ENCODE results near the gene ADISSP.

ADISSP gene

GRCh38 chr20:3767427-3768341 lies at the start of gene ADISSP:
Gene ADISSP (minus strand): TSS chr20:3767753. CDS start chr20:3760100, 7,653 bp downstream.
- H3K9ac ChIP-seq (ENCODE audit: low read length), result peak within 1 kb of the TSS; percentile 83
- H3K27ac ChIP-seq (ENCODE audit: low read length), result peak within 1 kb of the TSS; percentile 13
- H3K4me1 ChIP-seq (ENCODE audit: control insufficient read depth, low read depth, low read length), result peaks cover 9% of the 10 kb centered on the region
- H3K4me3 ChIP-seq (ENCODE audit: low read length), result peak within 1 kb of the TSS; percentile 82
- no peaks in the 10 kb centered on the region for H3K36me3 ChIP-seq (ENCODE audit: control insufficient read depth, low read depth, low read length)
- no peaks in the 10 kb centered on the region for H3K9me3 ChIP-seq (ENCODE audit: control insufficient read depth, low read depth, low read length)
- H3K27me3 ChIP-seq (ENCODE audit: control insufficient read depth, insufficient read depth, low read length), result no peaks in the 10 kb centered on the region

- Histone ChIP-seq H3K36me3 (ENCODE audit: control insufficient read depth, low read depth, low read length) (no peaks in the 10 kb centered on the region), H3K4me3 (ENCODE audit: low read length) (no peak overlapping the region), H3K9me3 (ENCODE audit: control insufficient read depth, low read depth, low read length) (no peaks in the 10 kb centered on the region), H3K27me3 (ENCODE audit: control insufficient read depth, insufficient read depth, low read length) (no peaks in the 10 kb centered on the region), H3K9ac (ENCODE audit: low read length) (no peak overlapping the region), H3K4me1 (ENCODE audit: control insufficient read depth, low read depth, low read length) (peaks cover 9% of the 10 kb centered on the region), H3K27ac (ENCODE audit: low read length) (no peak overlapping the region)
Observed at GRCh38 chr20:3815703-3816315, 48.3 kb upstream of the ADISSP start.

GRCh38 chr20:3814928-3815495 lies 47.5 kb upstream of the ADISSP start:
- H3K27me3 ChIP-seq (ENCODE audit: control insufficient read depth, insufficient read depth, low read length), result no peaks in the 10 kb centered on the region
- peaks cover 9% of the 10 kb centered on the region for H3K4me1 ChIP-seq (ENCODE audit: control insufficient read depth, low read depth, low read length)
- H3K4me3 ChIP-seq (ENCODE audit: low read length), result no peak overlapping the region
- H3K9me3 ChIP-seq (ENCODE audit: control insufficient read depth, low read depth, low read length), result no peaks in the 10 kb centered on the region
- H3K36me3 ChIP-seq (ENCODE audit: control insufficient read depth, low read depth, low read length), result no peaks in the 10 kb centered on the region
- H3K9ac ChIP-seq (ENCODE audit: low read length), result no peak overlapping the region
- H3K27ac ChIP-seq (ENCODE audit: low read length), result no peak overlapping the region

GRCh38 chr20:3813848-3814581 lies 46.5 kb upstream of the ADISSP start:
- Histone ChIP-seq H3K4me1 (ENCODE audit: control insufficient read depth, low read depth, low read length) (peaks cover 6% of the 10 kb centered on the region), H3K9me3 (ENCODE audit: control insufficient read depth, low read depth, low read length) (no peaks in the 10 kb centered on the region), H3K36me3 (ENCODE audit: control insufficient read depth, low read depth, low read length) (no peaks in the 10 kb centered on the region), H3K9ac (ENCODE audit: low read length) (no peak overlapping the region), H3K27me3 (ENCODE audit: control insufficient read depth, insufficient read depth, low read length) (no peaks in the 10 kb centered on the region), H3K4me3 (ENCODE audit: low read length) (no peak overlapping the region), H3K27ac (ENCODE audit: low read length) (no peak overlapping the region)

GRCh38 chr20:3812975-3813847 lies 45.7 kb upstream of the ADISSP start:
- Histone ChIP-seq H3K27me3 (ENCODE audit: control insufficient read depth, insufficient read depth, low read length) (no peaks in the 10 kb centered on the region), H3K4me3 (ENCODE audit: low read length) (no peak overlapping the region), H3K27ac (ENCODE audit: low read length) (no peak overlapping the region), H3K9ac (ENCODE audit: low read length) (no peak overlapping the region), H3K4me1 (ENCODE audit: control insufficient read depth, low read depth, low read length) (peaks cover 6% of the 10 kb centered on the region), H3K36me3 (ENCODE audit: control insufficient read depth, low read depth, low read length) (no peaks in the 10 kb centered on the region), H3K9me3 (ENCODE audit: control insufficient read depth, low read depth, low read length) (no peaks in the 10 kb centered on the region)

GRCh38 chr20:3812259-3812681 lies 44.7 kb upstream of the ADISSP start:
- no peak overlapping the region for H3K9ac ChIP-seq (ENCODE audit: low read length)
- H3K4me3 ChIP-seq (ENCODE audit: low read length), result no peak overlapping the region
- H3K4me1 ChIP-seq (ENCODE audit: control insufficient read depth, low read depth, low read length), result peaks cover 15% of the 10 kb centered on the region
- no peak overlapping the region for H3K27ac ChIP-seq (ENCODE audit: low read length)
- H3K36me3 ChIP-seq (ENCODE audit: control insufficient read depth, low read depth, low read length), result no peaks in the 10 kb centered on the region
- no peaks in the 10 kb centered on the region for H3K9me3 ChIP-seq (ENCODE audit: control insufficient read depth, low read depth, low read length)
- H3K27me3 ChIP-seq (ENCODE audit: control insufficient read depth, insufficient read depth, low read length), result no peaks in the 10 kb centered on the region

GRCh38 chr20:3811467-3812258 lies 44.1 kb upstream of the ADISSP start:
- no peak overlapping the region for H3K4me3 ChIP-seq (ENCODE audit: low read length)
- no peak overlapping the region for H3K9ac ChIP-seq (ENCODE audit: low read length)
- H3K27me3 ChIP-seq (ENCODE audit: control insufficient read depth, insufficient read depth, low read length), result no peaks in the 10 kb centered on the region
- H3K4me1 ChIP-seq (ENCODE audit: control insufficient read depth, low read depth, low read length), result peaks cover 20% of the 10 kb centered on the region
- H3K9me3 ChIP-seq (ENCODE audit: control insufficient read depth, low read depth, low read length), result no peaks in the 10 kb centered on the region
- H3K36me3 ChIP-seq (ENCODE audit: control insufficient read depth, low read depth, low read length), result no peaks in the 10 kb centered on the region
- H3K27ac ChIP-seq (ENCODE audit: low read length), result no peak overlapping the region

- H3K4me1 ChIP-seq (ENCODE audit: control insufficient read depth, low read depth, low read length), result peaks cover 14% of the 10 kb centered on the region
- no peaks in the 10 kb centered on the region for H3K9me3 ChIP-seq (ENCODE audit: control insufficient read depth, low read depth, low read length)
- peaks cover 8% of the 10 kb centered on the region for H3K36me3 ChIP-seq (ENCODE audit: control insufficient read depth, low read depth, low read length)
- no peak overlapping the region for H3K9ac ChIP-seq (ENCODE audit: low read length)
- no peak overlapping the region for H3K27ac ChIP-seq (ENCODE audit: low read length)
- no peak overlapping the region for H3K4me3 ChIP-seq (ENCODE audit: low read length)
- H3K27me3 ChIP-seq (ENCODE audit: control insufficient read depth, insufficient read depth, low read length), result no peaks in the 10 kb centered on the region
Observed at GRCh38 chr20:3808544-3808943, 41.0 kb upstream of the ADISSP start.

GRCh38 chr20:3804781-3805180 lies 37.2 kb upstream of the ADISSP start:
- Histone ChIP-seq H3K4me3 (ENCODE audit: low read length) (no peak overlapping the region), H3K36me3 (ENCODE audit: control insufficient read depth, low read depth, low read length) (peaks cover 29% of the 10 kb centered on the region), H3K4me1 (ENCODE audit: control insufficient read depth, low read depth, low read length) (peaks cover 20% of the 10 kb centered on the region), H3K27me3 (ENCODE audit: control insufficient read depth, insufficient read depth, low read length) (no peaks in the 10 kb centered on the region), H3K9ac (ENCODE audit: low read length) (no peak overlapping the region), H3K9me3 (ENCODE audit: control insufficient read depth, low read depth, low read length) (no peaks in the 10 kb centered on the region), H3K27ac (ENCODE audit: low read length) (no peak overlapping the region)

GRCh38 chr20:3804254-3804751 lies 36.8 kb upstream of the ADISSP start:
- Histone ChIP-seq H3K36me3 (ENCODE audit: control insufficient read depth, low read depth, low read length) (peaks cover 29% of the 10 kb centered on the region), H3K4me1 (ENCODE audit: control insufficient read depth, low read depth, low read length) (peaks cover 25% of the 10 kb centered on the region), H3K9ac (ENCODE audit: low read length) (no peak overlapping the region), H3K27me3 (ENCODE audit: control insufficient read depth, insufficient read depth, low read length) (no peaks in the 10 kb centered on the region), H3K9me3 (ENCODE audit: control insufficient read depth, low read depth, low read length) (no peaks in the 10 kb centered on the region), H3K4me3 (ENCODE audit: low read length) (no peak overlapping the region), H3K27ac (ENCODE audit: low read length) (no peak overlapping the region)

Data from iPS-18a (cell line).